ENCODE measurements around the gene HK1.
"Not testable (repeated sequence)": the region's sequence is repeated elsewhere in the genome, so short reads cannot be mapped to it uniquely, and the experiment has no call there.

The HK1 gene

DNA sequence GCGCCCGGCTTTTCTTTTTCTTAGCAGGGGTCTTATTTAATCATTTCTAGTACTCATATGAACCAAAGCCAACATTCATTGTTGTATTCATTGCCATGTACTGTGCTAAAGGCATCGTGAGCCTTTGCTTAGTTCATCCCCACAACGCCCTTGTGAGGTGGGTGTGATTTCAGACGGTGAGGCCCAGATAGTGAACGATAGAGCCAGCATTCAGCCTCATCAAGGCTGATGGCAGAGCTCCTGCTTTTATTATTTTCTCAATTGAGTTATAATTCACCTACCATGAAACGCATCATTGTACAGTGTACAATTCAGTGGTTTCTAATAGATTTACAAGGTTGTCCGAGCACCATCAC, 50.1 kb downstream of the HK1 start:
- Histone ChIP-seq H3K27me3 (ENCODE audit: insufficient read depth, low read length, poor library complexity) (no peaks in the 10 kb centered on the region), H3K9me3 (ENCODE audit: insufficient read depth, low read length, severe bottlenecking) (no peaks in the 10 kb centered on the region), H3K27ac (ENCODE audit: low read length) (no peak overlapping the region), H3K4me2 (ENCODE audit: insufficient read depth, low read length) (no peak overlapping the region), H2AFZ (ENCODE audit: low read depth, low read length) (no peak overlapping the region), H3K79me2 (ENCODE audit: insufficient read depth, low read length) (peaks cover 94% of the 10 kb centered on the region), H3K4me1 (ENCODE audit: insufficient read depth, low read length) (no peaks in the 10 kb centered on the region), H3K9ac (ENCODE audit: low read depth, low read length) (no peak overlapping the region), H3K4me3 (ENCODE audit: low read depth in 1 of 2, low read length in 2 of 2) (no peak overlapping the region), H4K20me1 (ENCODE audit: insufficient read depth, low read length) (peaks cover 45% of the 10 kb centered on the region), H3K36me3 (ENCODE audit: insufficient read depth, low read length) (peaks cover 14% of the 10 kb centered on the region)
- ATAC-seq (ENCODE audit: insufficient read depth, low read depth) (no peak), DNase-seq (no peak)
- TF ChIP-seq EZH2 (IDR thresholded peaks at IDR 0.05; ENCODE audit: borderline replicate concordance, low read depth, low read length, severe bottlenecking): no peak
- TF ChIP-seq, protein P1, sequence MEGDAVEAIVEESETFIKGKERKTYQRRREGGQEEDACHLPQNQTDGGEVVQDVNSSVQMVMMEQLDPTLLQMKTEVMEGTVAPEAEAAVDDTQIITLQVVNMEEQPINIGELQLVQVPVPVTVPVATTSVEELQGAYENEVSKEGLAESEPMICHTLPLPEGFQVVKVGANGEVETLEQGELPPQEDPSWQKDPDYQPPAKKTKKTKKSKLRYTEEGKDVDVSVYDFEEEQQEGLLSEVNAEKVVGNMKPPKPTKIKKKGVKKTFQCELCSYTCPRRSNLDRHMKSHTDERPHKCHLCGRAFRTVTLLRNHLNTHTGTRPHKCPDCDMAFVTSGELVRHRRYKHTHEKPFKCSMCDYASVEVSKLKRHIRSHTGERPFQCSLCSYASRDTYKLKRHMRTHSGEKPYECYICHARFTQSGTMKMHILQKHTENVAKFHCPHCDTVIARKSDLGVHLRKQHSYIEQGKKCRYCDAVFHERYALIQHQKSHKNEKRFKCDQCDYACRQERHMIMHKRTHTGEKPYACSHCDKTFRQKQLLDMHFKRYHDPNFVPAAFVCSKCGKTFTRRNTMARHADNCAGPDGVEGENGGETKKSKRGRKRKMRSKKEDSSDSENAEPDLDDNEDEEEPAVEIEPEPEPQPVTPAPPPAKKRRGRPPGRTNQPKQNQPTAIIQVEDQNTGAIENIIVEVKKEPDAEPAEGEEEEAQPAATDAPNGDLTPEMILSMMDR (IDR thresholded peaks at IDR 0.05; ENCODE audit: borderline replicate concordance, extremely low read depth, low read length, poor library complexity, severe bottlenecking): no peak

DNA sequence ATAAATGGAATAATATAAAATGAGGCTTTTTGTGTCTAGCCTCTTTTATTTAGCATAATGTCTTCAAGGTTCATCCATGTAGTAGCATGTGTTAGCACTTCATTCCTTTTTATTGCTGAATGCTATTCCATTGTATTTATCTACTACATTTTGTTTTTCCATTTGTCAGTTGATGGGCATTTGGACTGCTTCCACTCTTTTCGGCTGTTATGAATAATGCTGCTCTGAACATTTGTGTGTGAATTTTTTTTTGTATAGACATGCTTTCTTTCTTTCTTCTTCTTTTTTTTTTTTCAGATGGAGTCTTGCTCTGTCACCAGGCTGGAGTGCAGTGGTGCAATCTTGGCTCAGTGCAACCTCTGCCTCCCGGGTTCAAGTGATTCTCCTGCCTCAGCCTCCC, 50.6 kb downstream of the HK1 start:
- H3K9ac ChIP-seq (ENCODE audit: low read depth, low read length); DNase-seq; H3K4me3 ChIP-seq (ENCODE audit: low read depth in 1 of 2, low read length in 2 of 2); H3K4me2 ChIP-seq (ENCODE audit: insufficient read depth, low read length); H2AFZ ChIP-seq (ENCODE audit: low read depth, low read length); H3K27me3 ChIP-seq (ENCODE audit: insufficient read depth, low read length, poor library complexity); H3K9me3 ChIP-seq (ENCODE audit: insufficient read depth, low read length, severe bottlenecking); ATAC-seq (ENCODE audit: insufficient read depth, low read depth); H3K27ac ChIP-seq (ENCODE audit: low read length); H3K4me1 ChIP-seq (ENCODE audit: insufficient read depth, low read length): not testable (repeated sequence)
- peaks cover 43% of the 10 kb centered on the region for H4K20me1 ChIP-seq (ENCODE audit: insufficient read depth, low read length)
- H3K79me2 ChIP-seq (ENCODE audit: insufficient read depth, low read length): peaks cover 92% of the 10 kb centered on the region
- peaks cover 14% of the 10 kb centered on the region for H3K36me3 ChIP-seq (ENCODE audit: insufficient read depth, low read length)

- Histone ChIP-seq H2AFZ (ENCODE audit: low read depth, low read length) (no peak overlapping the region), H3K27me3 (ENCODE audit: insufficient read depth, low read length, poor library complexity) (no peaks in the 10 kb centered on the region), H3K9ac (ENCODE audit: low read depth, low read length) (no peak overlapping the region), H3K79me2 (ENCODE audit: insufficient read depth, low read length) (peaks cover 92% of the 10 kb centered on the region), H3K4me1 (ENCODE audit: insufficient read depth, low read length) (no peaks in the 10 kb centered on the region), H4K20me1 (ENCODE audit: insufficient read depth, low read length) (peaks cover 50% of the 10 kb centered on the region), H3K4me3 (ENCODE audit: low read depth in 1 of 2, low read length in 2 of 2) (no peak overlapping the region), H3K4me2 (ENCODE audit: insufficient read depth, low read length) (no peak overlapping the region), H3K9me3 (ENCODE audit: insufficient read depth, low read length, severe bottlenecking) (no peaks in the 10 kb centered on the region), H3K27ac (ENCODE audit: low read length) (no peak overlapping the region), H3K36me3 (ENCODE audit: insufficient read depth, low read length) (peaks cover 14% of the 10 kb centered on the region)
- DNase-seq (no peak), ATAC-seq (ENCODE audit: insufficient read depth, low read depth) (no peak)
- TF ChIP-seq EZH2 (IDR thresholded peaks at IDR 0.05; ENCODE audit: borderline replicate concordance, low read depth, low read length, severe bottlenecking): no peak
- TF ChIP-seq, protein P1 (IDR thresholded peaks at IDR 0.05; ENCODE audit: borderline replicate concordance, extremely low read depth, low read length, poor library complexity, severe bottlenecking): no peak
Measured at GRCh38 chr10:69329721-69330178, 51.5 kb downstream of the HK1 start.

- H3K27ac ChIP-seq (ENCODE audit: low read length): no peak overlapping the region
- TF ChIP-seq, protein P1 (IDR thresholded peaks at IDR 0.05; ENCODE audit: borderline replicate concordance, extremely low read depth, low read length, poor library complexity, severe bottlenecking): no peak
- no peak for TF ChIP-seq EZH2 (IDR thresholded peaks at IDR 0.05; ENCODE audit: borderline replicate concordance, low read depth, low read length, severe bottlenecking)
- no peak overlapping the region for H3K9ac ChIP-seq (ENCODE audit: low read depth, low read length)
- H4K20me1 ChIP-seq (ENCODE audit: insufficient read depth, low read length): peaks cover 61% of the 10 kb centered on the region
- H3K4me2 ChIP-seq (ENCODE audit: insufficient read depth, low read length): no peak overlapping the region
- H3K36me3 ChIP-seq (ENCODE audit: insufficient read depth, low read length): peaks cover 14% of the 10 kb centered on the region
- H3K4me3 ChIP-seq (ENCODE audit: low read depth in 1 of 2, low read length in 2 of 2): no peak overlapping the region
- no peaks in the 10 kb centered on the region for H3K4me1 ChIP-seq (ENCODE audit: insufficient read depth, low read length)
- ATAC-seq (ENCODE audit: insufficient read depth, low read depth): no peak
- DNase-seq: no peak
- H3K79me2 ChIP-seq (ENCODE audit: insufficient read depth, low read length): peaks cover 93% of the 10 kb centered on the region
- no peak overlapping the region for H2AFZ ChIP-seq (ENCODE audit: low read depth, low read length)
- H3K27me3 ChIP-seq (ENCODE audit: insufficient read depth, low read length, poor library complexity): no peaks in the 10 kb centered on the region
- H3K9me3 ChIP-seq (ENCODE audit: insufficient read depth, low read length, severe bottlenecking): no peaks in the 10 kb centered on the region
Measured at GRCh38 chr10:69331161-69331560, 52.9 kb downstream of the HK1 start.
